GM04504 (cell line): ENCODE measurements around the gene ZNF280D.

Experiments used
- DNase-seq: peaks from one replicate; pipeline ENCODE4 v3.0.0-alpha.2; 2012; ENCODE audit warnings: low read depth

ZNF280D gene

DNA sequence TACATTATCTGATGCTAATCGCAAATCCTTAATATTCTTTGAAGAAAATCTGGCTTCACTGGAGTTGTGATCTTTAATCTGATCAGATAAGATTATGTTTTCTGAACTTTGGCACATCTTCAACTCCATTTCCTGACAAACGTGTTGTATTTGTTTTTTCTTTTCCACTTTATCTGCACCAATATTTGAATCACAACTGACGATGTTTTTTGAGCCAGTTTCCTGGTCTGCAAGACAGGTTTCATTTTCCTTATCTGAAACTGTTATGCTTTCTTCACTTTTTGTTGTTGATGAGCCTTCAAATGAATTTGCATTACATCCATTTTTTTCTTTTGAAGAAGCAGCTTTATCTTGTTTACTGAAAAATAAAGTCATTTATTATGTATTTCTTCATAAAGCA is 101.5 kb downstream of the ZNF280D start:
- no peak for DNase-seq

- no peak for DNase-seq
Observed at GRCh38 chr15:56628893-56629532, 104.3 kb downstream of the ZNF280D start.

DNA sequence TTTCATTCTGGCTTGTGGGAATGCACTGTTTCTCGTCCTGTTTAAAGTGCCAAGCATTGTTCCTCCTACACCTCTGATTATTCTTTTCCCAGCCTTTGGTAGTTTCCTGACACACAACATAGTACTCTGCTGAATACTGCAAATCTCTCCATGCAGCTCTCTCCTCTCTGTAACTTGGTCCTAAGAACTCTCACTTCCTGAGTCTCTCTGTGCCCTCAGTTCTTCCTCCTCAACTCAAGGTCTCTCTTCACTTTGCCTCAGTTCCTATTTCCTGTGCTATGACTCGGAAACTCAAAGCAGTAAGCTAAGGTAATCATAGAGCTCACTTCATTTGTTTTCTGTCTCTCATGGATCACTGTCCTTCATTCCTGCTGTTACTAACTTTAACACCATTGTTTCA is 113.4 kb downstream of the ZNF280D start:
- no peak for DNase-seq

- DNase-seq, result no peak
Observed at GRCh38 chr15:56617628-56618027, 115.7 kb downstream of the ZNF280D start.

GRCh38 chr15:56616551-56616950 is 116.8 kb downstream of the ZNF280D start:
- no peak for DNase-seq

- DNase-seq, result no peak
Observed at GRCh38 chr15:56613811-56614210, 119.5 kb downstream of the ZNF280D start.

DNA sequence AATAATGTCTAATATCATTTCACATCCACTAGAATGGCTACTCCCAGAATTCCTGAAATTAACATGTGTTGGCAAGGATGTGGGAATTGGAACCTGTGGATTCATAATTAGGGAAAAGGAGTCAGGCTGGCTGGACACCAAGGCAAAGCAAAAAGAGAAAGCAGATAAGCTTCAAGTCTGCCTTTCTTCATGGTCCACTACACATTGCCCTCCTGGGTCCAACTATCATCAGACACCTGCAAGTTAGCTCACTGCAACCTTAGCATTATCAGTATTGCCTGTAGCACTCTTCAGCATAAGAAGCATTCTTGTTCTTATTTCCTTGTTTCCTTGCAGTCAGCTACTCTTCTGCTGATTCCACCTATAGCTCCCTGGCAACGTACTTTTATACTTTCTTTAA is 124.3 kb downstream of the ZNF280D start:
- no peak for DNase-seq

DNA sequence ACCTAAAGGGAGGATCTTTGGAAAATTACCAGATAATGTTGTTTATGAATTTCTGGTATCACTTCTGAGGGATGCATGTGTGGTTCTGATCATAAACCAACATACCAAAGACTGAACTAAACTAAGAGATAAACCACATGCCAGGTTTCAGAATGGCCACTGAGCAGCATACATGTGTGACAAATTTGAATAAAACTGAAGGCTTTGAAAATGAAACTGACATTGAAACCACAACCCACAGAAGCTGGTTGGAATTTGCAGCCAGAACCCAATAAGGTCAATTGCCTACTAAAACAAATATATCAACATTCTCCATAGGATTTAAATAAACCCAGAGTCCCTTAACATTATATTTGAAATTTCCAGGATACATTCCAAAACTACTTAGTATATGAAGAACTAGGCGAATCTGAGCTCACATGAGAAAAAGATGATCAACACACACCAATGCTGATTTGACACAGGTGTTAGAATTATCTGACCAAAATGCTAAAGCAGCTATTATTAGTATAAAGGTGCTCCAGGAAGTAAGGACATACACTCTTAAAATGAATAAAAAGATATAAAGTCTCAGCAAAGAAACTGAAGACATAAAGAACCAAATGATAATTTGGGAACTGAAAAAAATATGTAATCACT is 125.0 kb downstream of the ZNF280D start:
- DNase-seq, result no peak

- DNase-seq, result no peak
Observed at GRCh38 chr15:56602253-56602652, 131.1 kb downstream of the ZNF280D start.

GRCh38 chr15:56600380-56600779 is 132.9 kb downstream of the ZNF280D start:
- no peak for DNase-seq

DNA sequence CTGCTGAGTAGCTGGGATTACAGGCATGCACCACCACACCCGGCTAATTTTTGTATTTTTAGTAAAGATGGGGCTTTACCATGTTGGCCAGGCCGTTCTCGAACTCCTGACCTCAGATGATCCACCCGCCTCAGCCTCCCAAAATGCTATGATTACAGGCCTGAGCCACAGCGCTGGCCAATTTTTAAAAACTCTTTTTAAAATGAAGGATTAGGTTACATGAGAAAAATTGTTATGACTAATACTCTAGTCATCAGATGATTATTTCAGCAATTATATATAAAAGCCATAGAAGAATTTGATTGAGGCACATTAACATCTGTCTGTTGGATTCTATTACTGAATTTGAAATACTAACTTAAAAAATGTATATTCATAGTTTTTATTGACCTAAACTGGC is 134.3 kb downstream of the ZNF280D start:
- DNase-seq, result no peak

DNA sequence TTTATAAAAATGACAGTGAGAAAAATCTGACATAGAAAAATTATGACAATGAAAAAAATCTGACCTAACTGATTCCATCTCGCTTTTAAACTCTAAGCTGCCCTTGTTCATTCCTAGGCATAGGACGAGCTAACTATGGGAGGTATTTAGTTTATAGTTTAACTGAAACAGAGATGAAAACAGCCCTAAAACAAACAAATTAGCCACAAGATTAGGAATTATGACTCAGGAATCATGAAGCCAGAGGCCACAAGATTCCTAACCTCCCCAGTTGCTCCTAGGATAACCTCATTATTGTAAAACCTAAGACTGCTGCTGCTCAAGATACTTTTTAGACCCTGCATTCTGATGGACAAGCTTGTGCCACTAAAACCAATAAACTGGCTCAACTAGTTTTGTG is 145.6 kb downstream of the ZNF280D start:
- DNase-seq, result no peak

- DNase-seq, result no peak
Observed at GRCh38 chr15:56586206-56586605, 147.1 kb downstream of the ZNF280D start.

DNA sequence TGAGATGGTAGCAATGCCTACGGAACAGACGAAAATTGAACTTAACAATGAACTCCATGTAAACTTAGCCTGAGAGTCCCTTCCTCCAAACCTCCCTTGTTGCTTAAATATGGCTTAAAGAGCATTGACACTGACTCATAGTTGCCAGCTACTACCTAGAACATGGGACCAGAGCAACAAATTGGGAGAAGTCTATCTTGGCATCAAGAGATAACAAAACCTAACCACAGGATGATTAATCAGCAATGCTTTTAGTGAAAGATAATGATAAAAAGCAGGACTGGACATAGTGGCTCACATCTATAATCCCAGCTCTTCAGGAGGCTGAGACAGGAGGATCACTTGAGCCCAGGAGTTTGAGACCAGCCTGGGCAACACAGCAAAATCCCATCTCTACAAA is 150.5 kb downstream of the ZNF280D start:
- DNase-seq, result no peak
